OCI-LY1 (cell line): ENCODE measurements around the gene KBTBD13.
A peak's percentile ranks its signal among the peaks of the same experiment; 100 is the strongest.

Source experiments
- H2AFZ ChIP-seq: fragments of 200-600 bp; sonication (generic), shearing (Covaris generic); 2 replicates; pipeline ENCODE4 v1.6.0; 2014; ENCODE audit warnings: antibody characterized with exemption, mild to moderate bottlenecking, low read length
- H3F3A ChIP-seq: fragments of 200-600 bp; sonication (generic), shearing (Covaris generic); 2 replicates; pipeline ENCODE4 v1.6.0; 2014; ENCODE audit warnings: mild to moderate bottlenecking, antibody characterized with exemption, low read length, moderate library complexity; ENCODE audit not compliant: insufficient read depth
- H3K27ac ChIP-seq: fragments of 200-600 bp; sonication (generic); 2 replicates; pipeline ENCODE4 v1.5.1; 2014; ENCODE audit warnings: low read length, mixed run types, mild to moderate bottlenecking, low read depth; ENCODE audit not compliant: poor library complexity, severe bottlenecking
- H3K27me3 ChIP-seq: fragments of 200-600 bp; sonication (generic); 2 replicates; pipeline ENCODE4 v1.6.0; 2014; ENCODE audit warnings: antibody characterized with exemption, mild to moderate bottlenecking, low read length, moderate library complexity; ENCODE audit not compliant: insufficient read depth
- H3K36me3 ChIP-seq: fragments of 200-600 bp; sonication (generic); 2 replicates; pipeline ENCODE4 v1.6.1; 2014; ENCODE audit warnings: mild to moderate bottlenecking, antibody characterized with exemption, low read length, moderate library complexity, mixed read lengths; ENCODE audit not compliant: insufficient read depth
- H3K4me1 ChIP-seq: fragments of 200-600 bp; sonication (generic); 2 replicates; pipeline ENCODE4 v1.5.1; 2014; ENCODE audit warnings: mild to moderate bottlenecking, low read length, moderate library complexity; ENCODE audit not compliant: insufficient read depth, severe bottlenecking
- H3K4me2 ChIP-seq: fragments of 200-600 bp; sonication (generic), shearing (Covaris generic); 2 replicates; pipeline ENCODE4 v1.6.1; 2014; ENCODE audit warnings: low read length
- H3K4me3 ChIP-seq: fragments of 200-600 bp; sonication (generic); 2 replicates; pipeline ENCODE4 v1.5.1; 2014; ENCODE audit warnings: low read length, low read depth, mild to moderate bottlenecking, mixed read lengths; ENCODE audit not compliant: poor library complexity, severe bottlenecking
- H3K79me2 ChIP-seq: fragments of 200-600 bp; shearing (Covaris generic); 2 replicates; pipeline ENCODE4 v1.6.1; 2016; ENCODE audit warnings: mixed run types, low read length, mixed read lengths; ENCODE audit not compliant: insufficient read depth
- H3K9ac ChIP-seq: fragments of 200-600 bp; sonication (generic), shearing (Covaris generic); 2 replicates; pipeline ENCODE4 v1.6.1; 2014; ENCODE audit warnings: mild to moderate bottlenecking, low read length, mixed read lengths
- H3K9me2 ChIP-seq: fragments of 200-600 bp; sonication (generic), shearing (Covaris generic); 2 replicates; pipeline ENCODE4 v1.6.1; 2014; ENCODE audit warnings: low read depth, mild to moderate bottlenecking, low read length, mixed read lengths
- H3K9me3 ChIP-seq: fragments of 200-600 bp; shearing (Covaris generic); 2 replicates; pipeline ENCODE4 v1.6.1; 2014; ENCODE audit warnings: low read length, mixed read lengths
- H4K20me1 ChIP-seq: fragments of 200-600 bp; sonication (generic), shearing (Covaris generic); 2 replicates; pipeline ENCODE4 v1.6.0; 2016; ENCODE audit warnings: mild to moderate bottlenecking, low read length; ENCODE audit not compliant: insufficient read depth
- CTCF ChIP-seq: fragments of 200-600 bp; sonication (generic), shearing (Covaris generic); IDR thresholded peaks from 2 replicates; pipeline ENCODE4 v1.5.1; 2017; ENCODE audit warnings: mild to moderate bottlenecking, antibody characterized with exemption, low read length, moderate library complexity, mixed read lengths
- EZH2 ChIP-seq: fragments of 200-600 bp; sonication (generic), shearing (Covaris generic); IDR thresholded peaks from 2 replicates; pipeline ENCODE4 v1.8.0; 2017; ENCODE audit warnings: borderline replicate concordance, mixed run types, mild to moderate bottlenecking, antibody characterized with exemption, low read length, moderate library complexity, mixed read lengths

The KBTBD13 gene

GRCh38 chr15:65032801-65033537 is 43.6 kb upstream of the KBTBD13 start:
- Histone ChIP-seq H3K9ac (no peak overlapping the region), H3K4me3 (no peak overlapping the region), H3K4me2 (0 out of 2 replicates have a peak overlapping the region, but pooled peaks have one; percentile 4), H3K27me3 (no peaks in the 10 kb centered on the region), H4K20me1 (no peaks in the 10 kb centered on the region), H3K9me3 (no peaks in the 10 kb centered on the region), H3K79me2 (peaks cover 5% of the 10 kb centered on the region), H3K27ac (no peak overlapping the region), H3K4me1 (peaks cover 11% of the 10 kb centered on the region), H2AFZ (no peak overlapping the region), H3K9me2 (no peaks in the 10 kb centered on the region), H3F3A (no peaks in the 10 kb centered on the region), H3K36me3 (no peaks in the 10 kb centered on the region)
- no peak for TF ChIP-seq EZH2
- TF ChIP-seq CTCF: peak; percentile 75

- no peak overlapping the region for H3K27ac ChIP-seq
- H3K36me3 ChIP-seq: no peaks in the 10 kb centered on the region
- no peak overlapping the region for H3K9ac ChIP-seq
- no peak overlapping the region for H3K4me2 ChIP-seq
- no peaks in the 10 kb centered on the region for H3K9me3 ChIP-seq
- H2AFZ ChIP-seq: no peak overlapping the region
- H3K4me1 ChIP-seq: peaks cover 3% of the 10 kb centered on the region
- H4K20me1 ChIP-seq: no peaks in the 10 kb centered on the region
- no peak overlapping the region for H3K4me3 ChIP-seq
- no peaks in the 10 kb centered on the region for H3K27me3 ChIP-seq
- H3F3A ChIP-seq: no peaks in the 10 kb centered on the region
- peaks cover under 1% of the 10 kb centered on the region for H3K79me2 ChIP-seq
- TF ChIP-seq CTCF: peak; percentile 45
- TF ChIP-seq EZH2: no peak
- H3K9me2 ChIP-seq: no peaks in the 10 kb centered on the region
These were observed 42.8 kb upstream of the KBTBD13 start for GRCh38 chr15:65033659-65034269.

- Histone ChIP-seq H3K4me2 (no peak overlapping the region), H3K27ac (no peak overlapping the region), H2AFZ (no peak overlapping the region), H3F3A (no peaks in the 10 kb centered on the region), H3K79me2 (no peaks in the 10 kb centered on the region), H4K20me1 (no peaks in the 10 kb centered on the region), H3K27me3 (no peaks in the 10 kb centered on the region), H3K9ac (no peak overlapping the region), H3K36me3 (no peaks in the 10 kb centered on the region), H3K4me3 (no peak overlapping the region), H3K9me2 (no peaks in the 10 kb centered on the region), H3K9me3 (no peaks in the 10 kb centered on the region), H3K4me1 (peaks cover 3% of the 10 kb centered on the region)
- no peak for TF ChIP-seq CTCF
- TF ChIP-seq EZH2: no peak
These were observed 41.8 kb upstream of the KBTBD13 start for GRCh38 chr15:65034719-65035118.
